C4-2B (cell line): ENCODE results near the gene PTCH1.

Source experiments
- CTCF ChIP-seq: fragments of 450-650 bp; conservative IDR thresholded peaks from 2 replicates; pipeline ENCODE4 v1.5.1; 2017; ENCODE audit warnings: mild to moderate bottlenecking
- ZFX ChIP-seq: fragments of 450-650 bp; IDR thresholded peaks from 2 replicates; pipeline ENCODE4 v1.6.1; 2017

GRCh38 chr9:95406121-95406520 is 110.7 kb downstream of the PTCH1 start:
- TF ChIP-seq CTCF, result no peak
- TF ChIP-seq ZFX, result no peak
